ENCODE measurements around the gene IPCEF1.

Gene IPCEF1

GRCh38 chr6:154379585-154379984, 23.0 kb upstream of the IPCEF1 start (continued):
- no peak for TF ChIP-seq CSRNP3 (CRISPR knock-in tag; IDR thresholded peaks at IDR 0.05)
- TF ChIP-seq TCF4 (CRISPR knock-in tag; IDR thresholded peaks at IDR 0.05; ENCODE audit: borderline replicate concordance), result no peak
- TF ChIP-seq ZNF565 (CRISPR knock-in tag; conservative IDR thresholded peaks at IDR 0.05; ENCODE audit: low read depth), result no peak
- TF ChIP-seq ISL1 (CRISPR knock-in tag; IDR thresholded peaks at IDR 0.05), result no peak
- TF ChIP-seq GLIS3 (CRISPR knock-in tag; IDR thresholded peaks at IDR 0.05), result no peak
- no peak for TF ChIP-seq ARNTL (CRISPR knock-in tag; IDR thresholded peaks at IDR 0.05; ENCODE audit: borderline replicate concordance, low read depth)
- no peak for TF ChIP-seq RARB (CRISPR knock-in tag; IDR thresholded peaks at IDR 0.05)

- TF ChIP-seq ZC3H10 (CRISPR knock-in tag; IDR thresholded peaks at IDR 0.05) (no peak), TOX (CRISPR knock-in tag; IDR thresholded peaks at IDR 0.05; ENCODE audit: borderline replicate concordance) (no peak), ARNTL (CRISPR knock-in tag; IDR thresholded peaks at IDR 0.05; ENCODE audit: borderline replicate concordance, low read depth) (no peak), ZFP3 (CRISPR knock-in tag; IDR thresholded peaks at IDR 0.05) (no peak), CREB5 (CRISPR knock-in tag; IDR thresholded peaks at IDR 0.05; ENCODE audit: low read depth) (no peak), CSRNP3 (CRISPR knock-in tag; IDR thresholded peaks at IDR 0.05) (no peak), TCF4 (CRISPR knock-in tag; IDR thresholded peaks at IDR 0.05; ENCODE audit: borderline replicate concordance) (no peak), ZNF70 (CRISPR knock-in tag; IDR thresholded peaks at IDR 0.05) (no peak), PATZ1 (CRISPR knock-in tag; IDR thresholded peaks at IDR 0.05; ENCODE audit: borderline replicate concordance) (no peak), RARB (CRISPR knock-in tag; IDR thresholded peaks at IDR 0.05) (no peak), OSR1 (CRISPR knock-in tag; IDR thresholded peaks at IDR 0.05) (no peak), TSHZ2 (CRISPR knock-in tag; IDR thresholded peaks at IDR 0.05) (no peak), PPARA (CRISPR knock-in tag; IDR thresholded peaks at IDR 0.05; ENCODE audit: borderline replicate concordance) (no peak), ZFP30 (CRISPR knock-in tag; IDR thresholded peaks at IDR 0.05) (no peak), ISL1 (CRISPR knock-in tag; IDR thresholded peaks at IDR 0.05) (no peak), BACH2 (CRISPR knock-in tag; IDR thresholded peaks at IDR 0.05; ENCODE audit: borderline replicate concordance) (no peak), ZNF565 (CRISPR knock-in tag; conservative IDR thresholded peaks at IDR 0.05; ENCODE audit: low read depth) (no peak), CSDC2 (CRISPR knock-in tag; IDR thresholded peaks at IDR 0.05) (no peak), ESRRG (CRISPR knock-in tag; IDR thresholded peaks at IDR 0.05) (no peak)
- ATAC-seq, result no peak
Measured at GRCh38 chr6:154378518-154378917, 21.9 kb upstream of the IPCEF1 start.

- ATAC-seq, result no peak
Measured at GRCh38 chr6:154377726-154378125, 21.1 kb upstream of the IPCEF1 start.

More at GRCh38 chr6:154377726-154378125, 21.1 kb upstream of the IPCEF1 start:
- TF ChIP-seq ZNF565 (CRISPR knock-in tag; conservative IDR thresholded peaks at IDR 0.05; ENCODE audit: low read depth) (no peak), ISL1 (CRISPR knock-in tag; IDR thresholded peaks at IDR 0.05) (no peak), OSR1 (CRISPR knock-in tag; IDR thresholded peaks at IDR 0.05) (no peak)
